Uterus (tissue), 4 donors: ENCODE measurements around the gene VPS50. TPM values are rescaled to one million over a fixed set of nuclear protein-coding genes. Genes with fewer than 3 reads are reported as not detected.

Experiments used
- DNase-seq, 2 donors: peaks; one replicate each; pipeline ENCODE4 v3.0.0-alpha.2; 2019 to 2020
- H3K27ac ChIP-seq, 2 donors: fragments of 200-600 bp; sonication (generic); 1 replicate in 1 of 2; 2 replicates in 1 of 2; pipeline ENCODE4 v1.5.1; 2016 to 2018
- H3K27me3 ChIP-seq, 2 donors: fragments of 200-600 bp; sonication (generic); one replicate each; pipeline ENCODE4 v1.5.1; 2018 to 2019; ENCODE audit warnings: control low read depth in 1 of 2
- H3K36me3 ChIP-seq, 2 donors: fragments of 200-600 bp; sonication (generic); one replicate each; pipeline ENCODE4 v1.5.1; 2019; ENCODE audit warnings: control low read depth in 1 of 2
- H3K4me1 ChIP-seq, 2 donors: fragments of 200-600 bp; sonication (generic); one replicate each; pipeline ENCODE4 v1.5.1; 2018 to 2019; ENCODE audit warnings: control low read depth in 1 of 2
- H3K4me3 ChIP-seq, 2 donors: fragments of 200-600 bp; sonication (generic); 1 replicate in 1 of 2; 2 replicates in 1 of 2; pipeline ENCODE4 v1.5.1; 2018 to 2019; ENCODE audit warnings: mild to moderate bottlenecking in 1 of 2
- H3K9me3 ChIP-seq, 2 donors: fragments of 200-600 bp; sonication (generic); one replicate each; pipeline ENCODE4 v1.5.1; 2019; ENCODE audit warnings: control low read depth in 1 of 2
- POLR2A ChIP-seq, 2 donors: fragments of 450-650 bp; IDR thresholded peaks; one replicate each; pipeline ENCODE4 v1.6.1; 2016; ENCODE audit warnings: antibody characterized with exemption in 2 of 2, mild to moderate bottlenecking in 1 of 2, moderate library complexity in 1 of 2
- intact Hi-C: fragments of 100-400 bp; cut with DNase I; formaldehyde crosslinking; loops from one replicate; pipeline ENCODE4 v1.15.1; 2023; ENCODE audit warnings: low total_unique reads
- total RNA-seq, 4 donors: library from RNA; depleted of rRNA in 3 of 4; stranded (reverse); fragments of >200 nt in 3 of 4; gene quantifications; one replicate each; pipeline versions ENCODE4 v1.1.0 to v1.2.4, GENCODE V29; 2014 to 2023
- TF ChIP-seq, protein P1 (sequence below), 4 experiments: fragments of 200-600 bp in 2 of 4; fragments of 450-650 bp in 2 of 4; sonication (generic) in 2 of 4; IDR thresholded peaks; one replicate each; pipeline ENCODE4 v1.5.1; 2016 to 2019; ENCODE audit warnings: antibody characterized with exemption in 4 of 4, mild to moderate bottlenecking in 2 of 4, moderate library complexity in 1 of 4
- donor health status: DM: yes; HTN: yes; CAD: no.

Gene VPS50
- total RNA-seq, 4 donors from 2014 or later = 8.5 to 201 (median 64.6) TPM

GRCh38 chr7:93373537-93373936 is 141.4 kb downstream of the VPS50 start:
- TF ChIP-seq, protein P1, sequence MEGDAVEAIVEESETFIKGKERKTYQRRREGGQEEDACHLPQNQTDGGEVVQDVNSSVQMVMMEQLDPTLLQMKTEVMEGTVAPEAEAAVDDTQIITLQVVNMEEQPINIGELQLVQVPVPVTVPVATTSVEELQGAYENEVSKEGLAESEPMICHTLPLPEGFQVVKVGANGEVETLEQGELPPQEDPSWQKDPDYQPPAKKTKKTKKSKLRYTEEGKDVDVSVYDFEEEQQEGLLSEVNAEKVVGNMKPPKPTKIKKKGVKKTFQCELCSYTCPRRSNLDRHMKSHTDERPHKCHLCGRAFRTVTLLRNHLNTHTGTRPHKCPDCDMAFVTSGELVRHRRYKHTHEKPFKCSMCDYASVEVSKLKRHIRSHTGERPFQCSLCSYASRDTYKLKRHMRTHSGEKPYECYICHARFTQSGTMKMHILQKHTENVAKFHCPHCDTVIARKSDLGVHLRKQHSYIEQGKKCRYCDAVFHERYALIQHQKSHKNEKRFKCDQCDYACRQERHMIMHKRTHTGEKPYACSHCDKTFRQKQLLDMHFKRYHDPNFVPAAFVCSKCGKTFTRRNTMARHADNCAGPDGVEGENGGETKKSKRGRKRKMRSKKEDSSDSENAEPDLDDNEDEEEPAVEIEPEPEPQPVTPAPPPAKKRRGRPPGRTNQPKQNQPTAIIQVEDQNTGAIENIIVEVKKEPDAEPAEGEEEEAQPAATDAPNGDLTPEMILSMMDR (IDR thresholded peaks at IDR 0.05) = no peak
- no peak for TF ChIP-seq POLR2A (IDR thresholded peaks at IDR 0.05)
- H3K4me3 ChIP-seq = no peak overlapping the region
- intact Hi-C loops = no loop called here
- H3K27ac ChIP-seq = no peak overlapping the region
- DNase-seq = no peak
- H3K4me1 ChIP-seq = no peaks in the 10 kb centered on the region
- no peaks in the 10 kb centered on the region for H3K27me3 ChIP-seq
- no peaks in the 10 kb centered on the region for H3K9me3 ChIP-seq
- H3K36me3 ChIP-seq = no peaks in the 10 kb centered on the region

DNA sequence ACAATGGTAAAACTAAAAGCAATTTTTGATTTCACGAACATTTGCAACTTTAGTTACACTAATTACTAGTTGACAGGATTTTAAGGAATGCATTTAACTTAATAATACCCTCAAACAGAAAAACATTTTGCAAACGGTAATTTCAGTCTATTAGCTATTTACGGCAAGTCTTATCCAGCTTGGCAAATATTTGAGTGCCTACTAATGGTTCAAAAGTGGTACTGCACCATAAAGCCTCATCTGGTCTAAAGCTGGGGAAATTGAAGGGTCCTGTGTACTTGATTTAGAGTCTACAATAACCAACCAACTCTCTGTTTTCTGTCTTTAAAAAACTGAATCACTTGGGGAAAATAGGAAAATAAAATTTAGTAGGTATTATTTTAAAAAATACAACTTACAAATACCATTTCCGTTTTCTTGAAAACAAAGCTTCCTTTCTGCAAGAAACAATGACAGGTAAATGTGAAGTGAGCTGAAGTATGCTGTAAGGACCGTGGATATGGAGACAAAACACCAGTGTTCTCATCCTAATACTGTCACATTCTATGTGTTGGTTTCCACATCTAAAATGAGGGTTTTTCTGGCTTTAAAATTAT is 142.3 kb downstream of the VPS50 start:
- DNase-seq = no peak
- no peak for TF ChIP-seq POLR2A (IDR thresholded peaks at IDR 0.05)
- TF ChIP-seq, protein P1 (IDR thresholded peaks at IDR 0.05) = peak in 3 of 4 experiments; percentile 20 to 43 (median 22)
- Histone ChIP-seq H3K27me3 (no peaks in the 10 kb centered on the region), H3K36me3 (no peaks in the 10 kb centered on the region), H3K4me1 (no peaks in the 10 kb centered on the region), H3K9me3 (no peaks in the 10 kb centered on the region), H3K4me3 (no peak overlapping the region), H3K27ac (no peak overlapping the region)
- intact Hi-C loops = no loop called here

- H3K4me3 ChIP-seq = no peak overlapping the region
- H3K36me3 ChIP-seq = no peaks in the 10 kb centered on the region
- H3K27me3 ChIP-seq = no peaks in the 10 kb centered on the region
- H3K27ac ChIP-seq = no peak overlapping the region
- intact Hi-C loops = no loop called here
- no peaks in the 10 kb centered on the region for H3K4me1 ChIP-seq
- no peak for DNase-seq
- no peak for TF ChIP-seq POLR2A (IDR thresholded peaks at IDR 0.05)
- TF ChIP-seq, protein P1 (IDR thresholded peaks at IDR 0.05) = no peak
- no peaks in the 10 kb centered on the region for H3K9me3 ChIP-seq
Measured at GRCh38 chr7:93375603-93376002, 143.4 kb downstream of the VPS50 start.

- no peaks in the 10 kb centered on the region for H3K27me3 ChIP-seq
- H3K4me3 ChIP-seq = no peak overlapping the region
- DNase-seq = no peak
- no peaks in the 10 kb centered on the region for H3K4me1 ChIP-seq
- H3K36me3 ChIP-seq = no peaks in the 10 kb centered on the region
- no peaks in the 10 kb centered on the region for H3K9me3 ChIP-seq
- no peak overlapping the region for H3K27ac ChIP-seq
- no peak for TF ChIP-seq POLR2A (IDR thresholded peaks at IDR 0.05)
- TF ChIP-seq, protein P1 (IDR thresholded peaks at IDR 0.05) = no peak
- intact Hi-C loops = no loop called here
Measured at GRCh38 chr7:93378131-93378760, 146.1 kb downstream of the VPS50 start.

- intact Hi-C loops = no loop called here
- H3K27ac ChIP-seq = no peak overlapping the region
- H3K36me3 ChIP-seq = no peaks in the 10 kb centered on the region
- TF ChIP-seq, protein P1 (IDR thresholded peaks at IDR 0.05) = no peak
- no peak for TF ChIP-seq POLR2A (IDR thresholded peaks at IDR 0.05)
- H3K9me3 ChIP-seq = no peaks in the 10 kb centered on the region
- DNase-seq = no peak
- no peaks in the 10 kb centered on the region for H3K27me3 ChIP-seq
- no peaks in the 10 kb centered on the region for H3K4me1 ChIP-seq
- no peak overlapping the region for H3K4me3 ChIP-seq
Measured at GRCh38 chr7:93382362-93382761, 150.2 kb downstream of the VPS50 start.
